Sigmoid colon (tissue), 7 donors: Measurements from ENCODE around the gene AGBL5. TPM values are rescaled to one million over a fixed set of nuclear protein-coding genes. Genes with fewer than 3 reads are reported as not detected.

ENCODE experiments used
- DNase-seq: peaks from one replicate; pipeline ENCODE4 v3.0.0-alpha.2; 2019
- H3K27ac ChIP-seq, 4 donors: fragments of 200-600 bp; sonication (generic); one replicate each; pipeline ENCODE4 v1.5.1; 2016 to 2019; ENCODE audit warnings: mild to moderate bottlenecking in 1 of 4
- H3K27me3 ChIP-seq, 3 donors: fragments of 200-600 bp; sonication (generic); one replicate each; pipeline ENCODE4 v1.5.1; 2019; ENCODE audit warnings: mild to moderate bottlenecking in 1 of 3
- H3K36me3 ChIP-seq, 4 donors: fragments of 200-600 bp; sonication (generic); one replicate each; pipeline ENCODE4 v1.5.1; 2016 to 2019
- H3K4me1 ChIP-seq, 4 donors: fragments of 200-600 bp; sonication (generic); one replicate each; pipeline ENCODE4 v1.5.1; 2017 to 2019
- H3K4me3 ChIP-seq, 4 donors: fragments of 200-600 bp; sonication (generic); one replicate each; pipeline ENCODE4 v1.5.1; 2017 to 2019; ENCODE audit warnings: mild to moderate bottlenecking in 2 of 4, moderate library complexity in 1 of 4
- H3K9me3 ChIP-seq, 4 donors: fragments of 200-600 bp in 3 of 4; sonication (generic) in 3 of 4; one replicate each; pipeline versions ENCODE4 v1.5.1 to v1.6.1; 2013 to 2019
- EP300 ChIP-seq, 4 donors: sonication (generic); formaldehyde crosslinking; IDR thresholded peaks; one replicate each; pipeline ENCODE4 v1.6.1; 2017; ENCODE audit warnings: antibody characterized with exemption in 4 of 4
- POLR2A ChIP-seq, 2 donors: fragments of 450-650 bp; IDR thresholded peaks; one replicate each; pipeline ENCODE4 v1.6.1; 2016; ENCODE audit warnings: antibody characterized with exemption in 2 of 2, mild to moderate bottlenecking in 2 of 2, moderate library complexity in 2 of 2
- POLR2AphosphoS5 ChIP-seq, 4 donors: sonication (generic); formaldehyde crosslinking; IDR thresholded peaks; one replicate each; pipeline ENCODE4 v1.6.1; 2017; ENCODE audit warnings: antibody characterized with exemption in 4 of 4
- WGBS, 2 donors: extraction: QIAGEN DNeasy Blood & Tissue Kit; methylation state at CpG; one replicate each; pipeline ENCODE4 v1.1.7; 2013; 5-methylcytosine and 5-hydroxymethylcytosine counted together
- intact Hi-C: fragments of 100-400 bp; cut with DNase I; formaldehyde crosslinking; loops from one replicate; pipeline ENCODE4 v1.15.1; 2023
- polyA plus RNA-seq, 3 donors: library from polyadenylated mRNA; stranded (reverse); fragments of 200-250 nt; gene quantifications; one replicate each; pipeline ENCODE4 v1.2.3, GENCODE V29; 2013
- total RNA-seq, 4 donors: library from RNA; depleted of rRNA; stranded (reverse); fragments of >200 nt; gene quantifications; one replicate each; pipeline ENCODE4 v1.1.0, GENCODE V29; 2016
- TF ChIP-seq, protein P1 (sequence below), 4 experiments: fragments of 450-650 bp in 3 of 4; fragments of 200-600 bp in 1 of 4; IDR thresholded peaks; one replicate each; pipeline ENCODE4 v1.5.1; 2016 to 2019; ENCODE audit warnings: antibody characterized with exemption in 4 of 4, mild to moderate bottlenecking in 3 of 4, moderate library complexity in 2 of 4
- donor health status: healthy with polysubstance abuse.
- donor health status: Bipolar disorder and iron deficiency.
- donor health status: healthy.

The AGBL5 gene
- total and polyA plus RNA-seq, 7 donors, result 12.4 to 23.3 (median 16.8) TPM

- H3K27me3 ChIP-seq, result no peaks in the 10 kb centered on the region
- H3K9me3 ChIP-seq, result no peaks in the 10 kb centered on the region
- no peak overlapping the region for H3K4me3 ChIP-seq
- 88 to 91% methylated on average over 11 of the region's 11 CpGs for WGBS, 2 donors
- intact Hi-C loops, result no loop called here
- DNase-seq, result no peak
- H3K27ac ChIP-seq, result peak overlapping the region in 1 of 4 donors; percentile 93
- peaks cover 12 to 50% (median 23%) of the 10 kb centered on the region in 4 donors for H3K36me3 ChIP-seq
- TF ChIP-seq EP300 (IDR thresholded peaks at IDR 0.05) (no peak), POLR2A (IDR thresholded peaks at IDR 0.05) (no peak), POLR2AphosphoS5 (IDR thresholded peaks at IDR 0.05) (no peak)
- TF ChIP-seq, protein P1, sequence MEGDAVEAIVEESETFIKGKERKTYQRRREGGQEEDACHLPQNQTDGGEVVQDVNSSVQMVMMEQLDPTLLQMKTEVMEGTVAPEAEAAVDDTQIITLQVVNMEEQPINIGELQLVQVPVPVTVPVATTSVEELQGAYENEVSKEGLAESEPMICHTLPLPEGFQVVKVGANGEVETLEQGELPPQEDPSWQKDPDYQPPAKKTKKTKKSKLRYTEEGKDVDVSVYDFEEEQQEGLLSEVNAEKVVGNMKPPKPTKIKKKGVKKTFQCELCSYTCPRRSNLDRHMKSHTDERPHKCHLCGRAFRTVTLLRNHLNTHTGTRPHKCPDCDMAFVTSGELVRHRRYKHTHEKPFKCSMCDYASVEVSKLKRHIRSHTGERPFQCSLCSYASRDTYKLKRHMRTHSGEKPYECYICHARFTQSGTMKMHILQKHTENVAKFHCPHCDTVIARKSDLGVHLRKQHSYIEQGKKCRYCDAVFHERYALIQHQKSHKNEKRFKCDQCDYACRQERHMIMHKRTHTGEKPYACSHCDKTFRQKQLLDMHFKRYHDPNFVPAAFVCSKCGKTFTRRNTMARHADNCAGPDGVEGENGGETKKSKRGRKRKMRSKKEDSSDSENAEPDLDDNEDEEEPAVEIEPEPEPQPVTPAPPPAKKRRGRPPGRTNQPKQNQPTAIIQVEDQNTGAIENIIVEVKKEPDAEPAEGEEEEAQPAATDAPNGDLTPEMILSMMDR (IDR thresholded peaks at IDR 0.05), result no peak
- H3K4me1 ChIP-seq, result peaks cover 0 to 26% (median 17%) of the 10 kb centered on the region in 4 donors
Observed at GRCh38 chr2:27053321-27053720, 1.9 kb downstream of the AGBL5 start.

DNA sequence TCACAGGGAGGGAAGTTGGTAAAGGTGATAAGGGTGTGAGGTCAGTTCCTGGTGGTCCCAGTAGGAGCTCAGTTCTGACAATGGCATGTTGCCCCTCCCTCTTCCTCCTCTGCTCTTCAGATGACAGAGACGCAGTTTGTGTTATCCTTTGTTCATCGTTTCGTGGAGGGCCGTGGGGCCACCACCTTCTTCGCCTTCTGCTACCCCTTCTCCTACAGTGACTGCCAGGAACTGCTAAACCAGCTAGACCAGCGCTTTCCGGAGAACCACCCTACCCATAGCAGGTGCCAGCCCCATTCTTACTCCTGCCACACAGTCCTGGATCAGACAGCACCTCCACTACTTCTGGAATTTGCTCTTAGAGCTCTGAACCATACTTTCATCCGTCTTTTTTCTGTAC is 2.3 kb downstream of the AGBL5 start:
- Histone ChIP-seq H3K4me1 (peaks cover 0 to 26% (median 17%) of the 10 kb centered on the region in 4 donors), H3K9me3 (no peaks in the 10 kb centered on the region), H3K27me3 (no peaks in the 10 kb centered on the region), H3K27ac (no peak overlapping the region), H3K4me3 (no peak overlapping the region), H3K36me3 (peaks cover 12 to 55% (median 23%) of the 10 kb centered on the region in 4 donors)
- WGBS, 2 donors, result 92 to 95% methylated on average over 8 of the region's 8 CpGs
- no peak for DNase-seq
- intact Hi-C loops, result no loop called here
- TF ChIP-seq POLR2A (IDR thresholded peaks at IDR 0.05) (no peak), EP300 (IDR thresholded peaks at IDR 0.05) (no peak), POLR2AphosphoS5 (IDR thresholded peaks at IDR 0.05) (no peak)
- TF ChIP-seq, protein P1 (IDR thresholded peaks at IDR 0.05), result no peak

DNA sequence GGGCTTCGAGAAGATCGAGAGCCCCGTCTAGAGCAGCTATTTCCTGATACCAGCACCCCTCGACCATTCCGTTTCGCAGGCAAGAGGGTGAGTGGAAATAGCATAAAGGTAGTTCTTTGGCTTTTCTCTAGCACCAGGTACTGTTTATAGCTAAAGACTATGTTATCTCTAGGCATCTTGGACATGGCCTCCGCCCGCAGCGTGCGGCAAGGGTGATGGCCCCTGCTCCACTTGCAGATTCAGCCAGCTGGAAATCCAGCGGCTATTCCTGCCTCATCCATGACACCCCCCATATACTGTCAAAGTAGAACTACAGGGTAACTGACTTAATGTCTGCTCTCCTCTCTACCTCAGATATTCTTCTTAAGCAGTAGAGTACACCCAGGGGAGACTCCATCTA is 3.3 kb downstream of the AGBL5 start:
- Histone ChIP-seq H3K4me3 (no peak overlapping the region), H3K27me3 (no peaks in the 10 kb centered on the region), H3K4me1 (peaks cover 0 to 21% (median 11%) of the 10 kb centered on the region in 4 donors), H3K27ac (no peak overlapping the region), H3K9me3 (no peaks in the 10 kb centered on the region), H3K36me3 (peaks cover 12 to 64% (median 23%) of the 10 kb centered on the region in 4 donors)
- DNase-seq, result peak; percentile 33
- intact Hi-C loops, result no loop called here
- 95 to 97% methylated on average over 11 of the region's 11 CpGs for WGBS, 2 donors
- no peak for TF ChIP-seq POLR2A (IDR thresholded peaks at IDR 0.05)
- TF ChIP-seq EP300 (IDR thresholded peaks at IDR 0.05), result no peak
- TF ChIP-seq, protein P1 (IDR thresholded peaks at IDR 0.05), result no peak
- TF ChIP-seq POLR2AphosphoS5 (IDR thresholded peaks at IDR 0.05), result no peak

DNA sequence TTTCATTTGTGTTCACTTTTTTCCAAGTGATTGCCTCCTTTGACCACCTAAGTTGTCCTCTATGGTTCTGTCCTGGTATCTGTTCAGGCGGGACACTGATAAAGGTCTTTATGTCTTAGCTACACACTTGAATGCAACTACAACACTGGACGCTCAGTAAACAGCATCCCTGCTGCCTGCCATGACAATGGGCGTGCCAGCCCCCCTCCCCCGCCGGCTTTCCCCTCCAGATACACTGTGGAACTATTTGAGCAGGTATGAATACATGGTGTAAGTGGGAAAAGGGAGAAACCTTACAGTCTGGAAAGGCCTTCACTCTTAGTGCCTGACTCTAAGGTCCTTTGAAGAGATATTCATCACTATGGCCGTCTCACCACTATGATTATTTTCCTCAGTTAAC is 5.7 kb downstream of the AGBL5 start:
- TF ChIP-seq, protein P1 (IDR thresholded peaks at IDR 0.05), result no peak
- TF ChIP-seq POLR2AphosphoS5 (IDR thresholded peaks at IDR 0.05) (no peak), POLR2A (IDR thresholded peaks at IDR 0.05) (no peak), EP300 (IDR thresholded peaks at IDR 0.05) (no peak)
- no peak overlapping the region for H3K27ac ChIP-seq
- peaks cover 0 to 9% (median 5%) of the 10 kb centered on the region in 4 donors for H3K4me1 ChIP-seq
- intact Hi-C loops, result no loop called here
- DNase-seq, result peak; percentile 54
- H3K4me3 ChIP-seq, result no peak overlapping the region
- H3K9me3 ChIP-seq, result no peaks in the 10 kb centered on the region
- H3K36me3 ChIP-seq, result peaks cover 12 to 76% (median 23%) of the 10 kb centered on the region in 4 donors
- WGBS, 2 donors, result 92 to 93% methylated on average over 6 of the region's 6 CpGs
- H3K27me3 ChIP-seq, result no peaks in the 10 kb centered on the region

DNA sequence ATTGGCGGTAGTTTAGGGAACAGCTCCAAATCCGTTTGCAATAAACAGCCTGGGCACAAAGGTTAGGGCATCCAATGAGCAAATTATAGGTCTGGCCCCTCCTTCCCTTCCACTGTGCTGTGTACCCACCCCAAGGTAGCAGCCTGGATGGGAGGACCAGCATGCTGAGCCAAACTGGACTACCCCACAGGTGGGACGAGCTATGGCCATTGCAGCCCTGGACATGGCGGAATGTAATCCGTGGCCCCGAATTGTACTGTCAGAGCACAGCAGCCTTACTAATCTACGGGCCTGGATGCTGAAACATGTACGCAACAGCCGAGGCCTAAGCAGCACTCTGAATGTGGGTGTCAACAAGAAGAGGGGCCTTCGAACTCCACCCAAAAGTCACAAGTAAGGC is 6.7 kb downstream of the AGBL5 start:
- Histone ChIP-seq H3K9me3 (no peaks in the 10 kb centered on the region), H3K36me3 (peaks cover 12 to 83% (median 23%) of the 10 kb centered on the region in 4 donors), H3K4me1 (peaks cover 0 to 2% (median 0%) of the 10 kb centered on the region in 4 donors), H3K27me3 (no peaks in the 10 kb centered on the region), H3K27ac (no peak overlapping the region), H3K4me3 (no peak overlapping the region)
- intact Hi-C loops, result no loop called here
- peak; percentile 40 for DNase-seq
- WGBS, 2 donors, result 82 to 89% methylated on average over 10 of the region's 10 CpGs
- no peak for TF ChIP-seq POLR2AphosphoS5 (IDR thresholded peaks at IDR 0.05)
- TF ChIP-seq, protein P1 (IDR thresholded peaks at IDR 0.05), result no peak
- no peak for TF ChIP-seq EP300 (IDR thresholded peaks at IDR 0.05)
- no peak for TF ChIP-seq POLR2A (IDR thresholded peaks at IDR 0.05)
